ENCODE results near the gene PARD3.

PARD3 gene

GRCh38 chr10:34109952-34110702 is 705.0 kb downstream of the PARD3 start:
- H3K4me3 ChIP-seq (ENCODE audit: extremely low read depth, insufficient read depth, low read length, poor library complexity, severe bottlenecking) = no peak overlapping the region
- no peaks in the 10 kb centered on the region for H3K9me3 ChIP-seq (ENCODE audit: control insufficient read depth, low read length)
- H3K27ac ChIP-seq (ENCODE audit: low read depth, low read length, severe bottlenecking) = no peak overlapping the region
- 84 to 85% methylated on average over 15 to 16 of the region's 20 CpGs for WGBS, 2 experiments (ENCODE audit: insufficient coverage in 2 of 2)
- H3K4me1 ChIP-seq (ENCODE audit: control insufficient read depth, insufficient read depth, low read length, poor library complexity, severe bottlenecking) = peaks cover 2% of the 10 kb centered on the region
- no peaks in the 10 kb centered on the region for H3K36me3 ChIP-seq (ENCODE audit: control insufficient read depth, insufficient read depth, low read length)

- no peak overlapping the region for H3K4me3 ChIP-seq (ENCODE audit: extremely low read depth, insufficient read depth, low read length, poor library complexity, severe bottlenecking)
- H3K4me1 ChIP-seq (ENCODE audit: control insufficient read depth, insufficient read depth, low read length, poor library complexity, severe bottlenecking) = peaks cover 2% of the 10 kb centered on the region
- no peaks in the 10 kb centered on the region for H3K36me3 ChIP-seq (ENCODE audit: control insufficient read depth, insufficient read depth, low read length)
- H3K9me3 ChIP-seq (ENCODE audit: control insufficient read depth, low read length) = no peaks in the 10 kb centered on the region
- no peak overlapping the region for H3K27ac ChIP-seq (ENCODE audit: low read depth, low read length, severe bottlenecking)
- 93 to 98% methylated on average over 7 of the region's 7 CpGs for whole genome bisulfite sequencing, 2 experiments (ENCODE audit: insufficient coverage in 2 of 2)
These were observed 705.6 kb downstream of the PARD3 start for GRCh38 chr10:34109495-34109894.

- 95 to 97% methylated on average over 14 of the region's 17 CpGs for WGBS, 2 experiments (ENCODE audit: insufficient coverage in 2 of 2)
- no peaks in the 10 kb centered on the region for H3K36me3 ChIP-seq (ENCODE audit: control insufficient read depth, insufficient read depth, low read length)
- H3K9me3 ChIP-seq (ENCODE audit: control insufficient read depth, low read length) = no peaks in the 10 kb centered on the region
- H3K4me1 ChIP-seq (ENCODE audit: control insufficient read depth, insufficient read depth, low read length, poor library complexity, severe bottlenecking) = peaks cover 1% of the 10 kb centered on the region
- H3K4me3 ChIP-seq (ENCODE audit: extremely low read depth, insufficient read depth, low read length, poor library complexity, severe bottlenecking) = no peak overlapping the region
- H3K27ac ChIP-seq (ENCODE audit: low read depth, low read length, severe bottlenecking) = no peak overlapping the region
These were observed 707.2 kb downstream of the PARD3 start for GRCh38 chr10:34107626-34108516.

GRCh38 chr10:34106356-34106885 is 708.7 kb downstream of the PARD3 start:
- Histone ChIP-seq H3K36me3 (ENCODE audit: control insufficient read depth, insufficient read depth, low read length) (no peaks in the 10 kb centered on the region), H3K4me3 (ENCODE audit: extremely low read depth, insufficient read depth, low read length, poor library complexity, severe bottlenecking) (no peak overlapping the region), H3K9me3 (ENCODE audit: control insufficient read depth, low read length) (no peaks in the 10 kb centered on the region), H3K27ac (ENCODE audit: low read depth, low read length, severe bottlenecking) (no peak overlapping the region), H3K4me1 (ENCODE audit: control insufficient read depth, insufficient read depth, low read length, poor library complexity, severe bottlenecking) (no peaks in the 10 kb centered on the region)
- WGBS, 2 experiments (ENCODE audit: insufficient coverage in 2 of 2) = 95 to 100% methylated on average over 2 to 3 of the region's 7 CpGs

GRCh38 chr10:34104829-34105572 is 710.1 kb downstream of the PARD3 start:
- WGBS, 2 experiments (ENCODE audit: insufficient coverage in 2 of 2) = 64 to 70% methylated on average over 15 of the region's 16 CpGs
- H3K4me1 ChIP-seq (ENCODE audit: control insufficient read depth, insufficient read depth, low read length, poor library complexity, severe bottlenecking) = no peaks in the 10 kb centered on the region
- no peak overlapping the region for H3K4me3 ChIP-seq (ENCODE audit: extremely low read depth, insufficient read depth, low read length, poor library complexity, severe bottlenecking)
- no peaks in the 10 kb centered on the region for H3K36me3 ChIP-seq (ENCODE audit: control insufficient read depth, insufficient read depth, low read length)
- H3K9me3 ChIP-seq (ENCODE audit: control insufficient read depth, low read length) = no peaks in the 10 kb centered on the region
- H3K27ac ChIP-seq (ENCODE audit: low read depth, low read length, severe bottlenecking) = no peak overlapping the region

GRCh38 chr10:34102893-34103506 is 712.1 kb downstream of the PARD3 start:
- H3K9me3 ChIP-seq (ENCODE audit: control insufficient read depth, low read length) = peaks cover 7% of the 10 kb centered on the region
- whole genome bisulfite sequencing, 2 experiments (ENCODE audit: insufficient coverage in 2 of 2) = 91 to 94% methylated on average over 5 to 6 of the region's 9 CpGs
- no peak overlapping the region for H3K4me3 ChIP-seq (ENCODE audit: extremely low read depth, insufficient read depth, low read length, poor library complexity, severe bottlenecking)
- H3K27ac ChIP-seq (ENCODE audit: low read depth, low read length, severe bottlenecking) = peak overlapping the region; percentile 73
- no peaks in the 10 kb centered on the region for H3K4me1 ChIP-seq (ENCODE audit: control insufficient read depth, insufficient read depth, low read length, poor library complexity, severe bottlenecking)
- H3K36me3 ChIP-seq (ENCODE audit: control insufficient read depth, insufficient read depth, low read length) = no peaks in the 10 kb centered on the region

- WGBS, 2 experiments (ENCODE audit: insufficient coverage in 2 of 2) = 73 to 84% methylated on average over 14 to 15 of the region's 15 CpGs
- no peaks in the 10 kb centered on the region for H3K36me3 ChIP-seq (ENCODE audit: control insufficient read depth, insufficient read depth, low read length)
- H3K27ac ChIP-seq (ENCODE audit: low read depth, low read length, severe bottlenecking) = peak overlapping the region; percentile 73
- H3K4me3 ChIP-seq (ENCODE audit: extremely low read depth, insufficient read depth, low read length, poor library complexity, severe bottlenecking) = no peak overlapping the region
- peaks cover 7% of the 10 kb centered on the region for H3K9me3 ChIP-seq (ENCODE audit: control insufficient read depth, low read length)
- H3K4me1 ChIP-seq (ENCODE audit: control insufficient read depth, insufficient read depth, low read length, poor library complexity, severe bottlenecking) = no peaks in the 10 kb centered on the region
These were observed 712.8 kb downstream of the PARD3 start for GRCh38 chr10:34102237-34102673.

- H3K4me3 ChIP-seq (ENCODE audit: extremely low read depth, insufficient read depth, low read length, poor library complexity, severe bottlenecking) = no peak overlapping the region
- WGBS, 2 experiments (ENCODE audit: insufficient coverage in 2 of 2) = 87 to 90% methylated on average over 4 to 5 of the region's 5 CpGs
- H3K36me3 ChIP-seq (ENCODE audit: control insufficient read depth, insufficient read depth, low read length) = no peaks in the 10 kb centered on the region
- H3K4me1 ChIP-seq (ENCODE audit: control insufficient read depth, insufficient read depth, low read length, poor library complexity, severe bottlenecking) = no peaks in the 10 kb centered on the region
- no peak overlapping the region for H3K27ac ChIP-seq (ENCODE audit: low read depth, low read length, severe bottlenecking)
- H3K9me3 ChIP-seq (ENCODE audit: control insufficient read depth, low read length) = peaks cover 7% of the 10 kb centered on the region
These were observed 714.1 kb downstream of the PARD3 start for GRCh38 chr10:34101001-34101400.

- Histone ChIP-seq H3K27ac (ENCODE audit: low read depth, low read length, severe bottlenecking) (no peak overlapping the region), H3K4me1 (ENCODE audit: control insufficient read depth, insufficient read depth, low read length, poor library complexity, severe bottlenecking) (no peaks in the 10 kb centered on the region), H3K9me3 (ENCODE audit: control insufficient read depth, low read length) (peaks cover 7% of the 10 kb centered on the region), H3K36me3 (ENCODE audit: control insufficient read depth, insufficient read depth, low read length) (no peaks in the 10 kb centered on the region), H3K4me3 (ENCODE audit: extremely low read depth, insufficient read depth, low read length, poor library complexity, severe bottlenecking) (no peak overlapping the region)
- 80 to 90% methylated on average over 3 to 6 of the region's 8 CpGs for WGBS, 2 experiments (ENCODE audit: insufficient coverage in 2 of 2)
These were observed 716.1 kb downstream of the PARD3 start for GRCh38 chr10:34098821-34099567.
